ENCODE data around the gene TP63.

- TF ChIP-seq RAD21 (conservative IDR thresholded peaks at IDR 0.05 in 1 of 2, IDR thresholded peaks at IDR 0.05 in 1 of 2) (no peak), POLR2A (IDR thresholded peaks at IDR 0.05; ENCODE audit: low read length) (no peak), MAZ (IDR thresholded peaks at IDR 0.05; ENCODE audit: borderline replicate concordance, low read depth, low read length) (no peak), USF2 (IDR thresholded peaks at IDR 0.05) (no peak)
- TF ChIP-seq, protein P1, sequence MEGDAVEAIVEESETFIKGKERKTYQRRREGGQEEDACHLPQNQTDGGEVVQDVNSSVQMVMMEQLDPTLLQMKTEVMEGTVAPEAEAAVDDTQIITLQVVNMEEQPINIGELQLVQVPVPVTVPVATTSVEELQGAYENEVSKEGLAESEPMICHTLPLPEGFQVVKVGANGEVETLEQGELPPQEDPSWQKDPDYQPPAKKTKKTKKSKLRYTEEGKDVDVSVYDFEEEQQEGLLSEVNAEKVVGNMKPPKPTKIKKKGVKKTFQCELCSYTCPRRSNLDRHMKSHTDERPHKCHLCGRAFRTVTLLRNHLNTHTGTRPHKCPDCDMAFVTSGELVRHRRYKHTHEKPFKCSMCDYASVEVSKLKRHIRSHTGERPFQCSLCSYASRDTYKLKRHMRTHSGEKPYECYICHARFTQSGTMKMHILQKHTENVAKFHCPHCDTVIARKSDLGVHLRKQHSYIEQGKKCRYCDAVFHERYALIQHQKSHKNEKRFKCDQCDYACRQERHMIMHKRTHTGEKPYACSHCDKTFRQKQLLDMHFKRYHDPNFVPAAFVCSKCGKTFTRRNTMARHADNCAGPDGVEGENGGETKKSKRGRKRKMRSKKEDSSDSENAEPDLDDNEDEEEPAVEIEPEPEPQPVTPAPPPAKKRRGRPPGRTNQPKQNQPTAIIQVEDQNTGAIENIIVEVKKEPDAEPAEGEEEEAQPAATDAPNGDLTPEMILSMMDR (IDR thresholded peaks at IDR 0.05), result no peak
- TF ChIP-seq, protein P2, sequence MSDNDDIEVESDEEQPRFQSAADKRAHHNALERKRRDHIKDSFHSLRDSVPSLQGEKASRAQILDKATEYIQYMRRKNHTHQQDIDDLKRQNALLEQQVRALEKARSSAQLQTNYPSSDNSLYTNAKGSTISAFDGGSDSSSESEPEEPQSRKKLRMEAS (IDR thresholded peaks at IDR 0.05), result no peak
Observed at GRCh38 chr3:189629803-189630455, 1.3 kb upstream of the TP63 start.

Data from A549 (cell line).